MM.1S (cell line): ENCODE results near the gene WBP1L.
"Not testable (repeated sequence)": the region's sequence is repeated elsewhere in the genome, so short reads cannot be mapped to it uniquely, and the experiment has no call there.

Experiments used
- DNase-seq: peaks from one replicate; pipeline ENCODE4 v3.0.0-alpha.2; 2015
- H2AFZ ChIP-seq: fragments of 300-600 bp; sonication (generic); 2 replicates; pipeline ENCODE4 v1.6.0; 2016; ENCODE audit warnings: antibody characterized with exemption, low read length
- H3F3A ChIP-seq: fragments of 300-600 bp; sonication (generic); 2 replicates; pipeline ENCODE4 v1.6.1; 2016; ENCODE audit warnings: mild to moderate bottlenecking, antibody characterized with exemption, low read length, moderate library complexity, mixed read lengths; ENCODE audit not compliant: insufficient read depth
- H3K27ac ChIP-seq: fragments of 300-600 bp; sonication (generic); 2 replicates; pipeline ENCODE4 v1.5.1; 2016; ENCODE audit warnings: mild to moderate bottlenecking, low read length
- H3K27me3 ChIP-seq: fragments of 300-600 bp; sonication (generic); replicated peaks from 2 replicates; pipeline ENCODE4 v1.6.0; 2016; ENCODE audit warnings: low read length; ENCODE audit not compliant: insufficient read depth
- H3K36me3 ChIP-seq: fragments of 300-600 bp; sonication (generic); replicated peaks from 2 replicates; pipeline ENCODE4 v1.6.1; 2016; ENCODE audit warnings: mild to moderate bottlenecking, low read length, mixed read lengths; ENCODE audit not compliant: insufficient read depth
- H3K4me1 ChIP-seq: fragments of 300-600 bp; sonication (generic); 2 replicates; pipeline ENCODE4 v1.6.1; 2016; ENCODE audit warnings: low read length, mixed read lengths
- H3K4me2 ChIP-seq: fragments of 300-600 bp; sonication (generic); 2 replicates; pipeline ENCODE4 v1.6.0; 2016; ENCODE audit warnings: low read depth, low read length
- H3K4me3 ChIP-seq: fragments of 300-600 bp; sonication (generic); 2 replicates; pipeline ENCODE4 v1.5.1; 2016; ENCODE audit warnings: low read length, mixed read lengths
- H3K79me2 ChIP-seq: fragments of 300-600 bp; sonication (generic); 2 replicates; pipeline ENCODE4 v1.6.1; 2016; ENCODE audit warnings: mixed run types, low read length, mixed read lengths
- H3K9ac ChIP-seq: fragments of 300-600 bp; sonication (generic); 2 replicates; pipeline ENCODE4 v1.6.1; 2016; ENCODE audit warnings: low read length, mixed read lengths
- H3K9me2 ChIP-seq: fragments of 300-600 bp; sonication (generic); replicated peaks from 2 replicates; pipeline ENCODE4 v1.6.1; 2016; ENCODE audit warnings: mild to moderate bottlenecking, low read length, mixed read lengths; ENCODE audit not compliant: insufficient read depth
- H3K9me3 ChIP-seq: fragments of 300-600 bp; sonication (generic); replicated peaks from 2 replicates; pipeline ENCODE4 v1.6.1; 2016; ENCODE audit warnings: mild to moderate bottlenecking, low read length, mixed read lengths; ENCODE audit not compliant: insufficient read depth
- H4K20me1 ChIP-seq: fragments of 300-600 bp; sonication (generic); 2 replicates; pipeline ENCODE4 v1.6.1; 2016; ENCODE audit warnings: mild to moderate bottlenecking, low read length, moderate library complexity, mixed read lengths; ENCODE audit not compliant: insufficient read depth
- CTCF ChIP-seq: fragments of 300-600 bp; sonication (generic); IDR thresholded peaks from 2 replicates; pipeline ENCODE4 v1.5.1; 2016; ENCODE audit warnings: antibody characterized with exemption, low read length, mixed read lengths
- EZH2 ChIP-seq: fragments of 300-600 bp; sonication (generic); optimal IDR thresholded peaks from 2 replicates; pipeline ENCODE3; 2017; ENCODE audit warnings: low read depth, mild to moderate bottlenecking, antibody characterized with exemption, low read length, mixed read lengths
- EZH2phosphoT487 ChIP-seq: fragments of 300-600 bp; sonication (generic); IDR thresholded peaks from 2 replicates; pipeline ENCODE4 v1.6.1; 2018; ENCODE audit warnings: antibody characterized with exemption, low read length

WBP1L gene

GRCh38 chr10:102743588-102744373 is at the start of gene WBP1L:
WBP1L (plus strand) TSS chr10:102743948; CDS start chr10:102744054, 106 bp downstream.
- Histone ChIP-seq H3K79me2 (peaks cover 47% of the 10 kb centered on the region), H3K27me3 (no peaks in the 10 kb centered on the region), H3K36me3 (no peaks in the 10 kb centered on the region), H2AFZ (peak within 1 kb of the TSS; percentile 41; the same call in 1 of the 2 replicates), H3K4me1 (peaks cover 8% of the 10 kb centered on the region; the same call in 1 of the 2 replicates), H3K9me2 (no peaks in the 10 kb centered on the region), H3K9me3 (no peaks in the 10 kb centered on the region), H4K20me1 (no peaks in the 10 kb centered on the region), H3F3A (no peaks in the 10 kb centered on the region), H3K4me3 (peak within 1 kb of the TSS; percentile 95), H3K27ac (peak within 1 kb of the TSS; percentile 21; the same call in 1 of the 2 replicates), H3K4me2 (peak within 1 kb of the TSS; percentile 93), H3K9ac (peak within 1 kb of the TSS; percentile 87)
- no peak for TF ChIP-seq EZH2phosphoT487
- TF ChIP-seq EZH2: no peak
- TF ChIP-seq CTCF: no peak
- DNase-seq: peak; percentile 99

- not testable (repeated sequence) for H3K4me3 ChIP-seq, H3K9me3 ChIP-seq, H3K9ac ChIP-seq, H3F3A ChIP-seq, H3K9me2 ChIP-seq, H3K27ac ChIP-seq, H3K4me2 ChIP-seq, H3K27me3 ChIP-seq, H3K4me1 ChIP-seq, DNase-seq, H2AFZ ChIP-seq, H4K20me1 ChIP-seq, H3K36me3 ChIP-seq, H3K79me2 ChIP-seq
These were observed 48.3 kb upstream of the WBP1L start for GRCh38 chr10:102695401-102695800.

- Histone ChIP-seq H3K27ac (no peak overlapping the region), H3K4me3 (no peak overlapping the region), H3K79me2 (0 out of 2 replicates have a peak, but pooled peaks cover 3% of the 10 kb centered on the region), H3K4me1 (no peaks in the 10 kb centered on the region), H3F3A (no peaks in the 10 kb centered on the region), H3K9me3 (no peaks in the 10 kb centered on the region), H3K27me3 (no peaks in the 10 kb centered on the region), H3K36me3 (no peaks in the 10 kb centered on the region; the same call in 1 of the 2 replicates), H4K20me1 (no peaks in the 10 kb centered on the region), H3K9me2 (no peaks in the 10 kb centered on the region), H3K9ac (no peak overlapping the region), H3K4me2 (no peak overlapping the region), H2AFZ (no peak overlapping the region)
- no peak for TF ChIP-seq EZH2
- TF ChIP-seq EZH2phosphoT487: no peak
- no peak for TF ChIP-seq CTCF
- no peak for DNase-seq
These were observed 47.0 kb upstream of the WBP1L start for GRCh38 chr10:102696736-102697135.

- Histone ChIP-seq H3K79me2 (0 out of 2 replicates have a peak, but pooled peaks cover 3% of the 10 kb centered on the region), H3K27me3 (no peaks in the 10 kb centered on the region)
These were observed 44.9 kb upstream of the WBP1L start for GRCh38 chr10:102698894-102699293.

More at GRCh38 chr10:102698894-102699293, 44.9 kb upstream of the WBP1L start:
- Histone ChIP-seq H4K20me1 (no peaks in the 10 kb centered on the region), H2AFZ (no peak overlapping the region), H3F3A (no peaks in the 10 kb centered on the region; the same call in 1 of the 2 replicates), H3K4me3 (no peak overlapping the region), H3K4me2 (no peak overlapping the region), H3K4me1 (no peaks in the 10 kb centered on the region), H3K9ac (no peak overlapping the region), H3K36me3 (no peaks in the 10 kb centered on the region), H3K9me2 (no peaks in the 10 kb centered on the region), H3K9me3 (no peaks in the 10 kb centered on the region), H3K27ac (no peak overlapping the region)
- DNase-seq: no peak
- TF ChIP-seq CTCF: no peak
- TF ChIP-seq EZH2phosphoT487: no peak
- no peak for TF ChIP-seq EZH2
